G401.6 (cell line): ENCODE results near the gene JAML.

Experiments
- FAIRE-seq: peaks from 2 replicates; lab custom pipeline; 2012; peaks lifted over from hg19 to GRCh38; lab: Jason Lieb, UNC

The JAML gene

GRCh38 chr11:118215262-118215661 lies 9.5 kb downstream of the JAML start:
- FAIRE-seq, result no peak

- FAIRE-seq, result no peak
Observed at GRCh38 chr11:118214210-118214914, 10.4 kb downstream of the JAML start.

- FAIRE-seq, result no peak
Observed at GRCh38 chr11:118213781-118214180, 11.0 kb downstream of the JAML start.

- no peak for FAIRE-seq
Observed at GRCh38 chr11:118213201-118213600, 11.6 kb downstream of the JAML start.

- no peak for FAIRE-seq
Observed at GRCh38 chr11:118212781-118213191, 12.0 kb downstream of the JAML start.

GRCh38 chr11:118212131-118212725 lies 12.6 kb downstream of the JAML start:
- no peak for FAIRE-seq

- FAIRE-seq, result no peak
Observed at GRCh38 chr11:118211006-118211405, 13.8 kb downstream of the JAML start.

GRCh38 chr11:118210323-118210722 lies 14.5 kb downstream of the JAML start:
- FAIRE-seq, result no peak

GRCh38 chr11:118209033-118209432 lies 15.8 kb downstream of the JAML start:
- no peak for FAIRE-seq

GRCh38 chr11:118207079-118207478 lies 17.7 kb downstream of the JAML start:
- no peak for FAIRE-seq

- FAIRE-seq, result no peak
Observed at GRCh38 chr11:118206391-118207031, 18.3 kb downstream of the JAML start.

GRCh38 chr11:118205606-118206378 lies 19.0 kb downstream of the JAML start:
- no peak for FAIRE-seq

GRCh38 chr11:118202599-118203422 lies 22.0 kb downstream of the JAML start:
- no peak for FAIRE-seq

GRCh38 chr11:118201966-118202365 lies 22.8 kb downstream of the JAML start:
- no peak for FAIRE-seq

GRCh38 chr11:118200901-118201680 lies 23.7 kb downstream of the JAML start:
- FAIRE-seq, result no peak

- FAIRE-seq, result no peak
Observed at GRCh38 chr11:118200497-118200896, 24.3 kb downstream of the JAML start.

- no peak for FAIRE-seq
Observed at GRCh38 chr11:118199135-118199534, 25.7 kb downstream of the JAML start.

- FAIRE-seq, result no peak
Observed at GRCh38 chr11:118198370-118198769, 26.4 kb downstream of the JAML start.

GRCh38 chr11:118194835-118195627 lies 29.8 kb downstream of the JAML start:
- FAIRE-seq, result no peak

- FAIRE-seq, result no peak
Observed at GRCh38 chr11:118193910-118194566, 30.8 kb downstream of the JAML start.
